Activated CD8-positive, alpha-beta T cell treated with anti-CD3 and anti-CD28 coated beads for 36 hours (primary cell): ENCODE data around the gene C11orf16. TPM values are rescaled to one million over a fixed set of nuclear protein-coding genes. Genes with fewer than 3 reads are reported as not detected.
"Not testable (repeated sequence)": the region's sequence is repeated elsewhere in the genome, so short reads cannot be mapped to it uniquely, and the experiment has no call there.

Experiments
- ATAC-seq: fragments of 200-7000 bp; cut with Tn5 transposase; one replicate; pipeline ENCODE4 v1.10.0; 2021; ENCODE audit warnings: mild to moderate bottlenecking, moderate library complexity
- CTCF ChIA-PET: fragments of 350-600 bp; sonication (Branson Sonifier 250); formaldehyde crosslinking; loops from one replicate; lab custom pipeline; 2021; ENCODE audit warnings: antibody characterized with exemption; lab: Charles Lee
- POLR2A ChIA-PET: fragments of 350-600 bp; sonication (Branson Sonifier 250); formaldehyde crosslinking; loops from one replicate; lab custom pipeline; 2021; ENCODE audit warnings: antibody characterized with exemption; lab: Charles Lee
- DNase-seq: peaks from one replicate; pipeline ENCODE4 v3.0.0-alpha.2; 2020
- H3K27ac Mint-ChIP-seq: one replicate; pipeline ENCODE4 v1.8.0; 2021; ENCODE audit warnings: mild to moderate bottlenecking, mixed read lengths
- H3K27me3 Mint-ChIP-seq: one replicate; pipeline ENCODE4 v1.8.0; 2021; ENCODE audit warnings: mixed read lengths
- H3K36me3 Mint-ChIP-seq: one replicate; pipeline ENCODE4 v1.8.0; 2021; ENCODE audit warnings: low read depth, mixed read lengths
- H3K4me1 Mint-ChIP-seq: one replicate; pipeline ENCODE4 v1.8.0; 2021; ENCODE audit warnings: low read depth, mixed read lengths
- H3K4me3 Mint-ChIP-seq: one replicate; pipeline ENCODE4 v1.8.0; 2021; ENCODE audit warnings: mild to moderate bottlenecking, moderate library complexity, mixed read lengths
- H3K9me3 Mint-ChIP-seq: one replicate; pipeline ENCODE4 v1.8.0; 2021; ENCODE audit warnings: mixed read lengths
- intact Hi-C: fragments of 100-400 bp; cut with micrococcal nuclease; formaldehyde crosslinking; loops from one replicate; pipeline ENCODE4 v1.10.0; 2022
- total RNA-seq, 2 experiments: library from RNA; stranded (reverse); gene quantifications; one replicate each; pipeline ENCODE4 v1.2.3, GENCODE V29; 2021
- TF ChIP-seq, protein P1 (sequence below): fragments of 200-600 bp; IDR thresholded peaks from one replicate; pipeline ENCODE4 v1.8.0; 2022; ENCODE audit warnings: antibody characterized with exemption, mild to moderate bottlenecking

The C11orf16 gene
- total RNA-seq, 2 experiments from 2014 or later, result not detected

DNA sequence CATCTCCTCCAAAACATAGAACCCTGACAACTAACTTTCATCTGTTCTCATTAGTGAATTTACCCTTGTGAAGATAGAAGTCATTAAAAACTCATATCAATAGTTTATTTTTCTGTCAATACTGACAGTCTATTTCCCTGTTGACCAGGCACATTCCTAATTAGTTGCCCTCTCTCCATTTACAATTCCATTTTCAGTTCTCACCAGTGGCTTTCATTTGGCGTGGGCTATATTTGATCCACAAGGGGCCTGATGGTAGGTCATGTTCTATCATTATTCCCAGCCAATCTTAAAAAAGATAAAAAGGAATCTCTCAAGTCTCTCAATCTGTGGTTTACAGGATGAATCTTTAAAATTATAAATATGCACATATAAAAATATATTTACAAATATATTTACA, 25.6 kb downstream of the C11orf16 start:
- intact Hi-C loops, result no loop called here
- H3K4me1 Mint-ChIP-seq, result peaks cover 21% of the 10 kb centered on the region
- H3K9me3 Mint-ChIP-seq, result no peaks in the 10 kb centered on the region
- DNase-seq (no peak), ATAC-seq (no peak)
- CTCF ChIA-PET, result interaction anchor here (0.7 to 1.0 kb wide), 3 partner anchors 8 to 52 kb away, joined by 3 to 4 read pairs (median 3); no protein-coding TSS in a partner anchor
- TF ChIP-seq, protein P1, sequence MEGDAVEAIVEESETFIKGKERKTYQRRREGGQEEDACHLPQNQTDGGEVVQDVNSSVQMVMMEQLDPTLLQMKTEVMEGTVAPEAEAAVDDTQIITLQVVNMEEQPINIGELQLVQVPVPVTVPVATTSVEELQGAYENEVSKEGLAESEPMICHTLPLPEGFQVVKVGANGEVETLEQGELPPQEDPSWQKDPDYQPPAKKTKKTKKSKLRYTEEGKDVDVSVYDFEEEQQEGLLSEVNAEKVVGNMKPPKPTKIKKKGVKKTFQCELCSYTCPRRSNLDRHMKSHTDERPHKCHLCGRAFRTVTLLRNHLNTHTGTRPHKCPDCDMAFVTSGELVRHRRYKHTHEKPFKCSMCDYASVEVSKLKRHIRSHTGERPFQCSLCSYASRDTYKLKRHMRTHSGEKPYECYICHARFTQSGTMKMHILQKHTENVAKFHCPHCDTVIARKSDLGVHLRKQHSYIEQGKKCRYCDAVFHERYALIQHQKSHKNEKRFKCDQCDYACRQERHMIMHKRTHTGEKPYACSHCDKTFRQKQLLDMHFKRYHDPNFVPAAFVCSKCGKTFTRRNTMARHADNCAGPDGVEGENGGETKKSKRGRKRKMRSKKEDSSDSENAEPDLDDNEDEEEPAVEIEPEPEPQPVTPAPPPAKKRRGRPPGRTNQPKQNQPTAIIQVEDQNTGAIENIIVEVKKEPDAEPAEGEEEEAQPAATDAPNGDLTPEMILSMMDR, result no peak
- H3K4me3 Mint-ChIP-seq, result no peak overlapping the region
- no peak overlapping the region for H3K27ac Mint-ChIP-seq
- POLR2A ChIA-PET, result interaction anchor here (0.5 kb wide), 1 partner anchor 626 kb away, joined by 3 read pairs; no protein-coding TSS in a partner anchor
- H3K36me3 Mint-ChIP-seq, result peaks cover 1% of the 10 kb centered on the region
- peaks cover 5% of the 10 kb centered on the region for H3K27me3 Mint-ChIP-seq

DNA sequence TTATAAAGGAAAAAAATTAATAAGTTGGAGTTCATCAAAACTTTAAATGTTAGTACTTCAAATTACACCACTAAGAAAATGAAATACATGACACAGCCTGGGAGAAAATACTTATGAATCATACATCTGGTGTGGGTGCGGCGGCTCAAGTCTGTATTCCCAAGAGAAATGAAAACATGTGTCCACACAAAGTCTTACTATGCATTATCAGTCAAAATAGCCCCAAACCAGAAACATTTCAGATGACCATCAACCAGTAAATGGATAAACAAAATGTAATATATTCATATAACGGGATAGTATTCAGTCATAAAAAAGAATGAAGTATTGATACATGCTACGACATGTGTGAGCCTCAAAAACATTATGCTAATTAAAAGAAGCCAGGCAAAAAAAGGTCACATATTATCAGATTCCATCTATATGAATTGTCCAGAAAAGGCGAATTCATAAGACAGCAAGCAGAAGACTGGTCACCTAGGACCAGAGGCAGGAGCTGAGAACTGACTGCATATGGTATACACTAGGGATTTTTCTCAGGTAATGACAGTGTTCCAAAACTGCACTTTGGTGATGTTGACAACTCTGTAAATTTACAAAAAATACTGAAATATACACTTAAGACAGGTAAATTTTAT, 27.1 kb downstream of the C11orf16 start:
- Mint-ChIP-seq H3K36me3 (peaks cover 1% of the 10 kb centered on the region), H3K9me3 (peaks cover 4% of the 10 kb centered on the region), H3K4me3 (no peak overlapping the region), H3K27me3 (peaks cover 5% of the 10 kb centered on the region), H3K4me1 (peaks cover 21% of the 10 kb centered on the region), H3K27ac (no peak overlapping the region)
- ATAC-seq, result no peak
- ChIA-PET CTCF (no interaction called here), POLR2A (no interaction called here)
- no peak for DNase-seq
- intact Hi-C loops, result no loop called here
- TF ChIP-seq, protein P1, result no peak

DNA sequence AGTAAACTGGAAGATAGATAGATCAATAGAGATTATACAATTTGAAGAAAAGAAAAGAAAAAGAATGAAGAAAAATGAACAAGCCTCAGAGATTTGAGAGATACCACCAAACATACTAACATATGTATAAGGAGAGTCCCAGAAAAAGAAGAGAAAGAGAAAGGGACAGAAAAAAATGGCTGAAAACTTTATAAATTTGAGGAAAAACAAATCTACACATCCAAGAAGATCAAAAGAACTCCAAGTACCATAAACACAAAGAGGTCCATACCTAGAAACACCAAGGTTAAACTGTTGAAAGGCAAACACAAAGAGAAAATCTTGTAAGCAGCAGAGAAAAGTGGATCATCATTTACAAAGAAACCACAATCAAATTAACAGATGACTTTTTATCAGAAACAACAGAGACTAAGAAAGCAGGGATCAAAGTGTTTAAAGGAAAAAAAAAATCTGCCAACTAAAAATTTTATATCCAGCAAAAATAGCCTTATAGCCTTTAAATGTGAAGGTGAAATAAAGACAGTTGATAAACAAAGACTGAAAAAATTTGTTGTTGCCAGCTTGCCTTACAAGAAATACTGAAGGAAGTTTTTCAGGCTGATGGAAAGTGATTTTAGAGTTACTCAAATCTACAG, 33.5 kb downstream of the C11orf16 start:
- no peaks in the 10 kb centered on the region for H3K4me1 Mint-ChIP-seq
- DNase-seq (no peak), ATAC-seq (no peak)
- POLR2A ChIA-PET, result no interaction called here
- CTCF ChIA-PET, result no interaction called here
- peaks cover 7% of the 10 kb centered on the region for H3K36me3 Mint-ChIP-seq
- intact Hi-C loops, result no loop called here
- H3K9me3 Mint-ChIP-seq, result peaks cover 20% of the 10 kb centered on the region
- TF ChIP-seq, protein P1, result no peak
- H3K27me3 Mint-ChIP-seq, result peaks cover 5% of the 10 kb centered on the region
- H3K4me3 Mint-ChIP-seq, result no peak overlapping the region
- no peak overlapping the region for H3K27ac Mint-ChIP-seq

DNA sequence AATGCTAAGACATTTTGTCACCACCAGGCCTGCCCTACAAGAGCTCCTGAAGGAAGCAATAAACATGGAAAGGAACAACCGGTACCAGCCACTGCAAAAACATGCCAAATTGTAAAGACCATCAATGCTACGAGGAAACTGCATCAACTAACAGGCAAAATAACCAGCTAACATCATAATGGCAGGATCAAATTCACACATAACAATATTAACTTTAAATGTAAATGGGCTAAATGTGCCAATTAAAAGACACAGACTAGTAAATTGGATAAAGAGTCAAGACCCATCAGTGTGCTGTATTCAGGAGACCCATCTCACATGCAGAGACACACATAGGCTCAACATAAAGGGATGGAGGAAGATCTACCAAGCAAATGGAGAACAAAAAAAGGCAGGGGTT, 41.6 kb downstream of the C11orf16 start:
- intact Hi-C loops, result not testable (repeated sequence)

DNA sequence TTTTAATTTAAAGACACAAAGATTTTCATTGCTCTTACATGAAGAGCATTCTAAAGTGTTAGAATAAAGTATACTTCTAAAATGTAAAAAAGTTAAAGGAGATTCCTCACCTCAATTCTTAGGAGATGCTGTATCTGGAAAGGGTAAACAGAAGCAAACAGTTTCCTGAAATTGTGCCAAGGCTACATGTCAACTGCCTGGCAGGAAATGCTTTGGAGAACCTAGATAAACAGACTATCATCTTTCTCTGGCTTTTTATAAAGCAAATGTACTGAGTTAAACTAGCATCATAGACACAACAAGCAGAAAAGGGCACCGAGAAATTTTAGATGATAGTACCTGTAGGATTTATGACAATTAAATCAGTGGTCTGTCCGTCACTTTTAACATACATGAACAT, 46.4 kb downstream of the C11orf16 start:
- TF ChIP-seq, protein P1, result no peak
- Mint-ChIP-seq H3K4me3 (no peak overlapping the region), H3K27me3 (peaks cover 6% of the 10 kb centered on the region), H3K9me3 (peaks cover 2% of the 10 kb centered on the region), H3K27ac (no peak overlapping the region), H3K36me3 (no peaks in the 10 kb centered on the region), H3K4me1 (no peaks in the 10 kb centered on the region)
- intact Hi-C loops, result no loop called here
- ChIA-PET POLR2A (no interaction called here), CTCF (interaction anchor here (1.2 kb wide), 1 partner anchor 18 kb away, joined by 3 read pairs; no protein-coding TSS in a partner anchor)
- ATAC-seq (no peak), DNase-seq (no peak)

More for the DNA sequence above, 41.6 kb downstream of the C11orf16 start:
- CTCF ChIA-PET, POLR2A ChIA-PET, H3K4me3 Mint-ChIP-seq, H3K4me1 Mint-ChIP-seq, H3K27ac Mint-ChIP-seq, H3K27me3 Mint-ChIP-seq, ATAC-seq, DNase-seq, H3K36me3 Mint-ChIP-seq, H3K9me3 Mint-ChIP-seq: not testable (repeated sequence)

DNA sequence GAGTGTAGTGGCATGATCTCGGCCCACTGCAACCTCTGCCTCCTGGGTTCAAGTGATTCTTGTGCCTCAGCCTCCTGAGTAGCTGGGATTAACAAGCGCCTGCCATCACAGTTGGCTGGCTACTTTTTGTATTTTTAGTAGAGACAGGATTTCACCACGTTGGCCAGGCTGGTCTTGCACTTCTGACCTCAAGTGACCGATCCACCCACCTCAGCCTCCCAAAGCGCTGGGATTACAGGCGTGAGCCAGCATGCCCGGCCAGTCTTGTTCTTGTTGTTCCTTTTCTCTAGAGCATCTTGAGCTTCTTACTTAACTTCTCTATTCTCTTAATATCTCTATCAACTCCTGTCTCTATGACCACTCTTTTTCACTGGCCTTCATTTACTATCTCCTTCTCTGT, 51.2 kb downstream of the C11orf16 start:
- DNase-seq, H3K4me3 Mint-ChIP-seq, H3K9me3 Mint-ChIP-seq, H3K27ac Mint-ChIP-seq, H3K36me3 Mint-ChIP-seq, ATAC-seq, H3K4me1 Mint-ChIP-seq, POLR2A ChIA-PET, intact Hi-C loops: not testable (repeated sequence)
- H3K27me3 Mint-ChIP-seq, result peaks cover 11% of the 10 kb centered on the region
- CTCF ChIA-PET, result interaction anchor here (0.8 kb wide), 1 partner anchor 30 kb away, joined by 4 read pairs; no protein-coding TSS in a partner anchor
